ENCODE measurements around the gene MAPK14. TPM values are rescaled to one million over a fixed set of nuclear protein-coding genes. Genes with fewer than 3 reads are reported as not detected.

Gene MAPK14
- total RNA-seq, 1 donor from 2014 or later = 37.3 TPM

DNA sequence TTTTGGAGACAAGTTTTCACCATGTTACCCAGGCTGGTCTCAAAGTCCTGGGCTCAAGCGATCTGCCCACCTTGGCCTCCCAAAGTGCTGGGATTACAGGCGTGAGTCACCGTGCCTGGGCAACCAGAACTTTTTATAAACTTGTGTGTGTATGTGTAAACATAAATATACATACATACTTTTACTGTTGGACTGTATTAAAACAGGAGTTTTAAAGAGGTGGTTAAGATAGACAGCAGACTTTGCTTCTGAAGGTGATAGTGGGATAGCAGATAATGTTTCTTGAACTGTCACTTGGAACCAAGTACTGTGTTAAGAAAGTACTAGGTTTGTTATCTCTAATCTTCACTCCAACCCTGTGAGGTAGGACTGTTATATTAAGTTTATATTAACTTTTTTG lies 74.1 kb downstream of the MAPK14 start:
- Histone ChIP-seq H3K4me3 (no peak overlapping the region), H3K9me3 (no peaks in the 10 kb centered on the region), H3K36me3 (peaks cover 21 to 37% of the 10 kb centered on the region in 2 donors), H3K27me3 (no peaks in the 10 kb centered on the region), H3K4me1 (no peaks in the 10 kb centered on the region), H3K27ac (no peak overlapping the region)
- DNase-seq (ENCODE audit: low spot score in 2 of 2) = no peak
- intact Hi-C loops (cut with DNase I) = no loop called here
- TF ChIP-seq, protein P1, sequence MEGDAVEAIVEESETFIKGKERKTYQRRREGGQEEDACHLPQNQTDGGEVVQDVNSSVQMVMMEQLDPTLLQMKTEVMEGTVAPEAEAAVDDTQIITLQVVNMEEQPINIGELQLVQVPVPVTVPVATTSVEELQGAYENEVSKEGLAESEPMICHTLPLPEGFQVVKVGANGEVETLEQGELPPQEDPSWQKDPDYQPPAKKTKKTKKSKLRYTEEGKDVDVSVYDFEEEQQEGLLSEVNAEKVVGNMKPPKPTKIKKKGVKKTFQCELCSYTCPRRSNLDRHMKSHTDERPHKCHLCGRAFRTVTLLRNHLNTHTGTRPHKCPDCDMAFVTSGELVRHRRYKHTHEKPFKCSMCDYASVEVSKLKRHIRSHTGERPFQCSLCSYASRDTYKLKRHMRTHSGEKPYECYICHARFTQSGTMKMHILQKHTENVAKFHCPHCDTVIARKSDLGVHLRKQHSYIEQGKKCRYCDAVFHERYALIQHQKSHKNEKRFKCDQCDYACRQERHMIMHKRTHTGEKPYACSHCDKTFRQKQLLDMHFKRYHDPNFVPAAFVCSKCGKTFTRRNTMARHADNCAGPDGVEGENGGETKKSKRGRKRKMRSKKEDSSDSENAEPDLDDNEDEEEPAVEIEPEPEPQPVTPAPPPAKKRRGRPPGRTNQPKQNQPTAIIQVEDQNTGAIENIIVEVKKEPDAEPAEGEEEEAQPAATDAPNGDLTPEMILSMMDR (IDR thresholded peaks at IDR 0.05) = no peak

DNA sequence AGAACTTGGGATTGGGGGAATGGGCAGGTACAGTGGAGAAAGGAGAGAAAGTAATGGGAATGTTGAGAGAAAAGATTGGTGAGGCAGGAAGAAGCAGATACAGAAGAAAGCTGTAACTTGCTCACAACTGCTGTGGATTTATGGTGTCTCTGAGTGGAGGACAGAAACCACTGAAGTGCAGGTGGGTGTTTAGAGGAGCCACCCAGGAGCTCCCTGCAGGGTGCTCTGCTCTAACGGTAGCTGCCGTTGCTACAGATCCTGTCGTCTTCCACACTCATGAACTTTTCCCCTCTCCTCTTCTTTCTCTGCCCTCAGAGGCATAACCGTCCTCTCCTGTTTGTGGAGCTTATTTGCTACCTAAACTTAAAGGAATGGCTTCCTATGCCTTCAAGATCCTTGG lies 75.2 kb downstream of the MAPK14 start:
- intact Hi-C loops (cut with DNase I) = no loop called here
- TF ChIP-seq, protein P1 (IDR thresholded peaks at IDR 0.05) = no peak
- H3K27ac ChIP-seq = no peak overlapping the region
- H3K9me3 ChIP-seq = no peaks in the 10 kb centered on the region
- no peaks in the 10 kb centered on the region for H3K27me3 ChIP-seq
- no peak for DNase-seq (ENCODE audit: low spot score in 2 of 2)
- peaks cover 32 to 48% of the 10 kb centered on the region in 2 donors for H3K36me3 ChIP-seq
- H3K4me1 ChIP-seq = no peaks in the 10 kb centered on the region
- H3K4me3 ChIP-seq = no peak overlapping the region

DNA sequence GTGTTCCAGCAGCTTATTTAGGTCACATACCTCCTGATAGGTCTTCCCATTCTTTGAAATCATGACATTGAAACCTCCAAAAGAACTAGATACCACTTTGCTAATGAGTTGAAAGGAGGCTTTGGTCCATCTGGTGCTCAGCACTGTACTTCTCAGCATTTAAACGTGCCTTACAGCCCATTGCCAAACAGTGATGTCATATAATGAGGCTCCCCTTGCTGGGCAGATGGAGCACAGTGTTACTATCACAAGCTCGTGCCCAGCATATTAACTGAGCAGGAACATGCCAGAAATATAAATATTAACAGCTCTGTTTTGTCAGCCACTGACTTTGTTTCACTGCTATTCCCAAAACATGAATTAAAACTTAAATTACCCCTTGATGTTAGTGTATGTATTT lies 77.2 kb downstream of the MAPK14 start:
- Histone ChIP-seq H3K27ac (no peak overlapping the region), H3K27me3 (no peaks in the 10 kb centered on the region), H3K9me3 (no peaks in the 10 kb centered on the region), H3K4me3 (no peak overlapping the region), H3K4me1 (no peaks in the 10 kb centered on the region), H3K36me3 (peaks cover 48 to 64% of the 10 kb centered on the region in 2 donors)
- intact Hi-C loops (cut with DNase I) = no loop called here
- no peak for DNase-seq (ENCODE audit: low spot score in 2 of 2)
- TF ChIP-seq, protein P1 (IDR thresholded peaks at IDR 0.05) = no peak

DNA sequence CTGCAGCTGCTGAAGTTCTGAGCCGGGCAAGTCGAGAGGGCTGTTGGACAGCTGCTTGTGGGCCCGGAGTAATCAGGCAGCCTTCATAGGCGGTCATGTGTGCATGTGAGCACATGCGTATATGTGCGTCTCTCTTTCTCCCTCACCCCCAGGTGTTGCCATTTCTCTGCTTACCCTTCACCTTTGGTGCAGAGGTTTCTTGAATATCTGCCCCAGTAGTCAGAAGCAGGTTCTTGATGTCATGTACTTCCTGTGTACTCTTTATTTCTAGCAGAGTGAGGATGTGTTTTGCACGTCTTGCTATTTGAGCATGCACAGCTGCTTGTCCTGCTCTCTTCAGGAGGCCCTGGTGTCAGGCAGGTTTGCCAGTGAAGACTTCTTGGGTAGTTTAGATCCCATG lies 81.5 kb downstream of the MAPK14 start:
- intact Hi-C loops (cut with DNase I) = no loop called here
- Histone ChIP-seq H3K4me3 (no peak overlapping the region), H3K27me3 (no peaks in the 10 kb centered on the region), H3K9me3 (no peaks in the 10 kb centered on the region), H3K27ac (no peak overlapping the region), H3K36me3 (peaks cover 55% of the 10 kb centered on the region in 2 donors), H3K4me1 (no peaks in the 10 kb centered on the region)
- TF ChIP-seq, protein P1 (IDR thresholded peaks at IDR 0.05) = no peak
- DNase-seq (ENCODE audit: low spot score in 2 of 2) = no peak

DNA sequence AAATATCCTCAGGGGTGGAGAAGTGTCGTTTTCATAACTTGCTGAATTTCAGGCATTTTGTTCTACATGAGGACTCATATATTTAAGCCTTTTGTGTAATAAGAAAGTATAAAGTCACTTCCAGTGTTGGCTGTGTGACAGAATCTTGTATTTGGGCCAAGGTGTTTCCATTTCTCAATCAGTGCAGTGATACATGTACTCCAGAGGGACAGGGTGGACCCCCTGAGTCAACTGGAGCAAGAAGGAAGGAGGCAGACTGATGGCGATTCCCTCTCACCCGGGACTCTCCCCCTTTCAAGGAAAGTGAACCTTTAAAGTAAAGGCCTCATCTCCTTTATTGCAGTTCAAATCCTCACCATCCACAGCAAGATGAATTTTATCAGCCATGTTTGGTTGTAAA lies 82.4 kb downstream of the MAPK14 start:
- H3K4me3 ChIP-seq = no peak overlapping the region
- H3K9me3 ChIP-seq = no peaks in the 10 kb centered on the region
- no peak overlapping the region for H3K27ac ChIP-seq
- no peak for DNase-seq (ENCODE audit: low spot score in 2 of 2)
- H3K27me3 ChIP-seq = no peaks in the 10 kb centered on the region
- no peaks in the 10 kb centered on the region for H3K4me1 ChIP-seq
- TF ChIP-seq, protein P1 (IDR thresholded peaks at IDR 0.05) = no peak
- H3K36me3 ChIP-seq = peaks cover 47 to 53% of the 10 kb centered on the region in 2 donors
- intact Hi-C loops (cut with DNase I) = no loop called here

DNA sequence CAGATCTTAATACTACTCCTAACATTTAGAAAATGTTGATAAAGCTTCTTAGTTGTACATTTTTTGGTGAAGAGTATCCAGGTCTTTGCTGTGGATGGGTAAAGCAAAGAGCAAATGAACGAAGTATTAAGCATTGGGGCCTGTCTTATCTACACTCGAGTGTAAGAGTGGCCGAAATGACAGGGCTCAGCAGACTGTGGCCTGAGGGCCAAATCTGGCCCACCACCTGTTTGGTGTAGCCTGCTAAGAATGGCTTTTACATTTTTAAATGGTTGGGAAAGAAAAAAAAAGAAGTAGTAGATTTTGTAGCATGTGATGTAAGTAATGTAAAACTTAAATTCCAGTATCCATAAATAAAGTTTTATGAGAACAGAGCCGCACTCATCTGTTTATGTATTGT lies 83.3 kb downstream of the MAPK14 start:
- Histone ChIP-seq H3K4me1 (no peaks in the 10 kb centered on the region), H3K4me3 (no peak overlapping the region), H3K36me3 (peaks cover 43 to 53% of the 10 kb centered on the region in 2 donors), H3K9me3 (no peaks in the 10 kb centered on the region), H3K27me3 (no peaks in the 10 kb centered on the region), H3K27ac (no peak overlapping the region)
- no peak for DNase-seq (ENCODE audit: low spot score in 2 of 2)
- TF ChIP-seq, protein P1 (IDR thresholded peaks at IDR 0.05) = no peak
- intact Hi-C loops (cut with DNase I) = no loop called here
